CD4-positive, alpha-beta memory T cell (primary cell): ENCODE measurements around the gene AMDHD2. TPM values are rescaled to one million over a fixed set of nuclear protein-coding genes. Genes with fewer than 3 reads are reported as not detected.
"Not testable (repeated sequence)": the region's sequence is repeated elsewhere in the genome, so short reads cannot be mapped to it uniquely, and the experiment has no call there.

Source experiments
- CTCF ChIA-PET: fragments of 350-600 bp; sonication (Branson Sonifier 250); formaldehyde crosslinking; loops from one replicate; lab custom pipeline; 2021; ENCODE audit warnings: inconsistent platforms; ENCODE audit not compliant: partially characterized antibody; lab: Charles Lee
- POLR2A ChIA-PET: fragments of 350-600 bp; sonication (Branson Sonifier 250); formaldehyde crosslinking; loops from one replicate; lab custom pipeline; 2021; ENCODE audit not compliant: partially characterized antibody; lab: Charles Lee
- DNase-seq, 5 donors: peaks; one replicate each; pipeline versions ENCODE4 v3.0.0 to v3.0.0-alpha.2; 2020 to 2022; ENCODE audit warnings: mixed read lengths in 1 of 5
- H3K27ac ChIP-seq: one replicate; pipeline ENCODE4 v1.7.0; 2013; ENCODE audit warnings: low read depth, low read length
- H3K27me3 ChIP-seq: 2 replicates; pipeline ENCODE4 v1.7.0; 2013; ENCODE audit warnings: mild to moderate bottlenecking, low read length, moderate library complexity; ENCODE audit not compliant: insufficient read depth
- H3K36me3 ChIP-seq: 2 replicates; pipeline ENCODE4 v1.7.0; 2013; ENCODE audit warnings: mild to moderate bottlenecking, low read length, moderate library complexity; ENCODE audit not compliant: insufficient read depth
- H3K4me1 ChIP-seq: 2 replicates; pipeline ENCODE4 v1.7.0; 2013; ENCODE audit warnings: mild to moderate bottlenecking, low read length, moderate library complexity; ENCODE audit not compliant: insufficient read depth
- H3K4me3 ChIP-seq, 2 donors: one replicate each; pipeline ENCODE4 v1.7.0; 2013; ENCODE audit warnings: low read length in 2 of 2, mild to moderate bottlenecking in 1 of 2
- H3K9me3 ChIP-seq, 2 donors: one replicate each; pipeline ENCODE4 v1.7.0; 2013; ENCODE audit warnings: low read length in 2 of 2, control low read depth in 1 of 2; ENCODE audit not compliant: control insufficient read depth in 1 of 2
- H3K27ac Mint-ChIP-seq, 7 donors: one replicate each; pipeline ENCODE4 v1.8.0; 2020 to 2021; ENCODE audit warnings: mixed read lengths in 7 of 7, mild to moderate bottlenecking in 6 of 7, inconsistent platforms in 3 of 7, moderate library complexity in 3 of 7
- H3K27me3 Mint-ChIP-seq, 2 donors: one replicate each; pipeline ENCODE4 v1.8.0; 2020 to 2021; ENCODE audit warnings: mixed read lengths in 2 of 2
- H3K36me3 Mint-ChIP-seq, 2 donors: one replicate each; pipeline ENCODE4 v1.8.0; 2020 to 2021; ENCODE audit warnings: mixed read lengths in 2 of 2, inconsistent platforms in 1 of 2, mild to moderate bottlenecking in 1 of 2
- H3K4me1 Mint-ChIP-seq, 4 donors: one replicate each; pipeline ENCODE4 v1.8.0; 2020 to 2021; ENCODE audit warnings: mixed read lengths in 4 of 4, mild to moderate bottlenecking in 1 of 4
- H3K4me3 Mint-ChIP-seq, 8 donors: one replicate each; pipeline ENCODE4 v1.8.0; 2020 to 2021; ENCODE audit warnings: mixed read lengths in 8 of 8, mild to moderate bottlenecking in 7 of 8, moderate library complexity in 6 of 8, inconsistent platforms in 3 of 8
- H3K9me3 Mint-ChIP-seq, 8 donors: one replicate each; pipeline ENCODE4 v1.8.0; 2020 to 2021; ENCODE audit warnings: mixed read lengths in 8 of 8, mild to moderate bottlenecking in 5 of 8, inconsistent platforms in 3 of 8, moderate library complexity in 1 of 8
- intact Hi-C: fragments of 100-400 bp; cut with micrococcal nuclease; formaldehyde crosslinking; loops from one replicate; pipeline ENCODE4 v1.15.1; 2023
- polyA plus RNA-seq, 2 donors: library from polyadenylated mRNA; unstranded; fragments of 300-500 nt; fragmentation: Illumina TruSeq; gene quantifications; one replicate each; pipeline ENCODE4 v1.2.3, GENCODE V29; 2021
- total RNA-seq, 2 experiments: library from RNA; stranded (reverse); gene quantifications; one replicate each; pipeline ENCODE4 v1.2.3, GENCODE V29; 2021

The AMDHD2 gene
- total and polyA plus RNA-seq, 4 experiments from 2014 or later, result 17.0 to 121 (median 68.1) TPM

- not testable (repeated sequence) for H3K27ac ChIP-seq, H3K4me1 Mint-ChIP-seq
Measured at GRCh38 chr16:2567506-2567905, 47.3 kb downstream of the AMDHD2 start.

GRCh38 chr16:2568573-2568972 lies 48.4 kb downstream of the AMDHD2 start:
- H3K27ac Mint-ChIP-seq, POLR2A ChIA-PET, DNase-seq, H3K27me3 Mint-ChIP-seq, H3K4me1 ChIP-seq, intact Hi-C loops, H3K36me3 ChIP-seq, H3K9me3 ChIP-seq, H3K27me3 ChIP-seq, H3K27ac ChIP-seq, H3K9me3 Mint-ChIP-seq, CTCF ChIA-PET, H3K4me3 Mint-ChIP-seq, H3K4me3 ChIP-seq, H3K36me3 Mint-ChIP-seq, H3K4me1 Mint-ChIP-seq: not testable (repeated sequence)

More at GRCh38 chr16:2567506-2567905, 47.3 kb downstream of the AMDHD2 start:
- H3K36me3 Mint-ChIP-seq, H3K9me3 Mint-ChIP-seq, H3K4me1 ChIP-seq, H3K4me3 ChIP-seq, intact Hi-C loops, H3K4me3 Mint-ChIP-seq, DNase-seq, H3K36me3 ChIP-seq, H3K27me3 ChIP-seq, POLR2A ChIA-PET, H3K27ac Mint-ChIP-seq, H3K9me3 ChIP-seq, CTCF ChIA-PET, H3K27me3 Mint-ChIP-seq: not testable (repeated sequence)

GRCh38 chr16:2572704-2573103 lies 52.5 kb downstream of the AMDHD2 start:
- POLR2A ChIA-PET, H3K9me3 ChIP-seq, H3K27ac ChIP-seq, H3K4me3 Mint-ChIP-seq, CTCF ChIA-PET, H3K27me3 Mint-ChIP-seq, H3K4me1 Mint-ChIP-seq, H3K9me3 Mint-ChIP-seq, H3K36me3 ChIP-seq, H3K36me3 Mint-ChIP-seq, H3K4me3 ChIP-seq, H3K27me3 ChIP-seq, DNase-seq, H3K4me1 ChIP-seq, H3K27ac Mint-ChIP-seq, intact Hi-C loops: not testable (repeated sequence)

GRCh38 chr16:2575839-2576238 lies 55.7 kb downstream of the AMDHD2 start:
- CTCF ChIA-PET, H3K9me3 ChIP-seq, intact Hi-C loops, H3K4me3 ChIP-seq, H3K27ac ChIP-seq, H3K27me3 ChIP-seq, H3K27me3 Mint-ChIP-seq, H3K36me3 Mint-ChIP-seq, H3K36me3 ChIP-seq, DNase-seq, H3K4me3 Mint-ChIP-seq, H3K4me1 ChIP-seq, H3K9me3 Mint-ChIP-seq, H3K4me1 Mint-ChIP-seq, POLR2A ChIA-PET, H3K27ac Mint-ChIP-seq: not testable (repeated sequence)

- H3K36me3 ChIP-seq, H3K27me3 ChIP-seq, DNase-seq, H3K4me3 Mint-ChIP-seq, POLR2A ChIA-PET, H3K27me3 Mint-ChIP-seq, CTCF ChIA-PET, H3K4me1 ChIP-seq, H3K4me3 ChIP-seq, H3K36me3 Mint-ChIP-seq, H3K27ac ChIP-seq, intact Hi-C loops, H3K9me3 Mint-ChIP-seq, H3K4me1 Mint-ChIP-seq, H3K9me3 ChIP-seq, H3K27ac Mint-ChIP-seq: not testable (repeated sequence)
Measured at GRCh38 chr16:2577044-2577443, 56.9 kb downstream of the AMDHD2 start.

- H3K9me3 Mint-ChIP-seq, H3K27me3 ChIP-seq, H3K4me3 Mint-ChIP-seq, H3K4me3 ChIP-seq, H3K36me3 Mint-ChIP-seq, H3K27ac Mint-ChIP-seq, H3K9me3 ChIP-seq, H3K4me1 ChIP-seq, H3K36me3 ChIP-seq, H3K4me1 Mint-ChIP-seq, CTCF ChIA-PET, H3K27ac ChIP-seq, DNase-seq, H3K27me3 Mint-ChIP-seq, POLR2A ChIA-PET, intact Hi-C loops: not testable (repeated sequence)
Measured at GRCh38 chr16:2578905-2579304, 58.7 kb downstream of the AMDHD2 start.

GRCh38 chr16:2580143-2580542 lies 60.0 kb downstream of the AMDHD2 start:
- DNase-seq, H3K36me3 ChIP-seq, H3K27me3 Mint-ChIP-seq, H3K4me1 Mint-ChIP-seq, H3K27ac ChIP-seq, CTCF ChIA-PET, H3K9me3 ChIP-seq, H3K9me3 Mint-ChIP-seq, POLR2A ChIA-PET, intact Hi-C loops, H3K4me3 ChIP-seq, H3K4me1 ChIP-seq, H3K27me3 ChIP-seq, H3K36me3 Mint-ChIP-seq, H3K27ac Mint-ChIP-seq, H3K4me3 Mint-ChIP-seq: not testable (repeated sequence)

GRCh38 chr16:2580818-2581217 lies 60.6 kb downstream of the AMDHD2 start:
- H3K36me3 ChIP-seq, H3K9me3 ChIP-seq, DNase-seq, H3K4me1 ChIP-seq, intact Hi-C loops, H3K9me3 Mint-ChIP-seq, H3K27me3 ChIP-seq, H3K27ac ChIP-seq, H3K27ac Mint-ChIP-seq, H3K27me3 Mint-ChIP-seq, H3K36me3 Mint-ChIP-seq, H3K4me3 ChIP-seq, POLR2A ChIA-PET, CTCF ChIA-PET, H3K4me1 Mint-ChIP-seq, H3K4me3 Mint-ChIP-seq: not testable (repeated sequence)
